ENCODE results near the gene MLH3.

DNA sequence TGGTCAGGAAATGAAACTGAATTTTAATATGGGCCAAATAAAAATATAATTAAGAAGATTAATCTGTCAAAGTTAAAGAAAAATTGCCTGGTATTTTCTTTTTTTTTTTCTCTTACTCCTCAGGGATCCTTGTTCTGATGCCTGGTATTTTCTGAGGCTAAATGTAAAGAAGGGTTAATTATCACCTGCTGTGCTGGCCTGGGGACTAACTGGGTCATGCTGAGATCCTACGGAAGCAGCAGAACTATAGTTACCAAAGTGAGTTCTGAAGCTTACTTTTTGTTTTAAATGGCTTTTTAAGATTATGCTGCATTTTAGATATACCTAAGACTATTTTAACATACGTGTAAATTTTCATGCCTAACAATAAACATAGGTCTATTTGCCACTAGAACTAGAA, 41.4 kb upstream of the MLH3 start:
- TF ChIP-seq POLR2AphosphoS5 (IDR thresholded peaks at IDR 0.05; ENCODE audit: low read depth) (no peak), CTCF (conservative IDR thresholded peaks at IDR 0.05; ENCODE audit: low read depth in 2 of 2) (no peak), EZH2 (IDR thresholded peaks at IDR 0.05; ENCODE audit: low read depth, unreplicated experiment) (no peak), STAT1 (IDR thresholded peaks at IDR 0.05; ENCODE audit: unreplicated experiment) (no peak), JUNB (IDR thresholded peaks at IDR 0.05; ENCODE audit: unreplicated experiment) (no peak), REST (IDR thresholded peaks at IDR 0.05; ENCODE audit: unreplicated experiment) (no peak), ETS1 (IDR thresholded peaks at IDR 0.05) (no peak), NANOG (IDR thresholded peaks at IDR 0.05; ENCODE audit: borderline replicate concordance) (no peak), ZNF462 (CRISPR knock-in tag; IDR thresholded peaks at IDR 0.05) (no peak), EZH2phosphoT487 (IDR thresholded peaks at IDR 0.05; ENCODE audit: unreplicated experiment) (no peak), CREB1 (CRISPR knock-in tag; IDR thresholded peaks at IDR 0.05; ENCODE audit: low read depth) (no peak), ZNF331 (CRISPR knock-in tag; IDR thresholded peaks at IDR 0.05; ENCODE audit: low read depth) (no peak), ZNF114 (CRISPR knock-in tag; IDR thresholded peaks at IDR 0.05) (no peak)
